GM18508 (cell line): ENCODE measurements around the gene KCNMB1.

ENCODE experiments used
- ATAC-seq: cut with Tn5 transposase; IDR thresholded peaks from one replicate; pipeline ENCODE4 v1.9.1; 2021; ENCODE audit warnings: moderate number of reproducible peaks; ENCODE audit not compliant: insufficient read depth, unreplicated experiment

Gene KCNMB1, protein sequence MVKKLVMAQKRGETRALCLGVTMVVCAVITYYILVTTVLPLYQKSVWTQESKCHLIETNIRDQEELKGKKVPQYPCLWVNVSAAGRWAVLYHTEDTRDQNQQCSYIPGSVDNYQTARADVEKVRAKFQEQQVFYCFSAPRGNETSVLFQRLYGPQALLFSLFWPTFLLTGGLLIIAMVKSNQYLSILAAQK

DNA sequence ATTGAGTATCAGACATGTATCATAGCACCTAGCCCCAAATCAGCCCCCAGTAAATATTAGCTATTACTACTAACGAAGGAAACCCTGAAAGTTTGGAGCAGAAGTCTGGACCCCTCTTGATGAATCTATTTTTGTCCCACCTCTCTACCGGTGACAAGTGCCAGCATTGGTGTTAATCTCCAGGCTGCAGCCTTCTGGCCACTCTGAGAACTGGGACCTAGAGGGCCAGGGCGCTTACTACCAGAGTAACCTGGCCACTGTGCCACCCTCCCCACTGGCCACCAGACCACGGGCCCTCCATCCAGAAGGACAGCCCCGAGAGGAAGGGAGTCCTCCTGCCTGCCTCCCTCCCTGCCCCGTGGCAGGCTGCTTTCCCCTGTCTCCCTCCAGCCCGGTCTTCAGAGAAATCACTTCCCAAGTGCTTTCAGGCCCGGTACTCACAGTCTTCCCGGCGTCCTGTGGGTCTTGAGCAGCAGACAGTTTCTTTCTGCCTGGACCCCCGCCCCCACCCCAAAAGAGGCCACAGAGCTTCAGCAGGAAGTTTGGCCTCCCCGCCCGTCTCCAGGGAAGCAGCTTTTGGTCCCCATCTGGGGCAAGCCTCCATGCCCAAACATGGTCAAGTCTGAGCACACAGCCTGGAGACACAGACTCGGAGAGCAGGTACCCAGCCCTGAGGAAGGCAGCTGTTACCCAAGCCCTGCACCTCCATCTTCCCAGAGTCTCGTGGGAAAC is at the start of gene KCNMB1:
Gene KCNMB1, minus strand, starts transcription at position 550 of the 732 bp plus-strand sequence. CDS start 3,920 bp downstream, outside the sequence.
- ATAC-seq: no peak

DNA sequence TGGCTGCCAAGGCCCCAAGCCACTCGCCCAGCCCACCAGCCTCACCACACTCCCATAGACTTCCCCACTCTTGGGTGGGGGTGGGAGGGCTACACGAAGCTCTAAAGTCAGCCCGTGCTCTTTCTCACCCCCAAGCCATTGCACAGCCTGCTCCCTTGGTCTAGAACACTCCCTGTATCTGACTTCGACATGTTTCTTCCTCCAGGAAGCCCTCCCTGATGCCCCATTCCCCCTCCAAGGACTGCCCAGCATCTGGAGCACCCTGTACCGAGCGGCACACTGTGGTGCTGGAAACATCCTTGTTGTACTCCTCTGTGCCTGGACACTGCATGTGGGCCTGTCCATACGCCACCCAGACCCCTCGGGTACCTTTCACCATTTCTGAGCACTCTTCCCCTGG is 49.4 kb upstream of the KCNMB1 start:
- no peak for ATAC-seq

DNA sequence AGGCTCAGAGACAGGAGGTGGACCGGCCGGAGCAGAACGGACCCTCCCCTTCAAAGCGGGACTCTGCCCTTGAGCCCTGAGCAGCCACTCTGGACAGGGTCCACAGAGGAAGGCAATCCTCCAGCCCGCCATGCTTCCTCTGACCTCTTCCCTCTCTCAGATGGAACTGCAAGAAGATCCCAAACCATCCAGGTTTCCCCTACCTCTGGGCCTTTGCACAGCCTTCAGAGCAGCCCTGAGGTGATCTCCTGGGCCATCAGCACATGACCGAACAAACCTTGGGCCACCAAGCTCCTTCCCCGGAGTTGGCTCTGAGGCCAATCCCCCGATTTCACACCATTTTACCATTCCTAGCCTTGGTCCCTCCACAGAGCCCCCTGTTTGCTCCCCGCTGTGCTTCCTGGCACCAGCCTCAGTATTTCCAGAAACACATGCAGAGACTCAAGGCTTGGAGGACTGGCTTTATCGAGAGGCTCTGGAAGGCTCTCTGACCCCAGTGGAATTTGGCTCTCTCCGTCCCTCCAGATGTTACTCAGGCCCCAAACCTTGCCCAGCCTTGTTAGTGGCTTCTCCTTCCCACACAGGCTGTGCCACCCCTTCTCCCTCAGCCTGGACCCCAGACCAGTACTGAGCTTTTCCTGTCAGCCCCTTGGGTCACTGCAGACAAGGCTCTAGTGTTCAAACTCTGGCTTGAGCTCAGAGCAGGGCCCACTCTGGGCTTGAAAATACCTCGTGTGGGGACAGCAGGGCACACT is 48.6 kb upstream of the KCNMB1 start:
- ATAC-seq: no peak

DNA sequence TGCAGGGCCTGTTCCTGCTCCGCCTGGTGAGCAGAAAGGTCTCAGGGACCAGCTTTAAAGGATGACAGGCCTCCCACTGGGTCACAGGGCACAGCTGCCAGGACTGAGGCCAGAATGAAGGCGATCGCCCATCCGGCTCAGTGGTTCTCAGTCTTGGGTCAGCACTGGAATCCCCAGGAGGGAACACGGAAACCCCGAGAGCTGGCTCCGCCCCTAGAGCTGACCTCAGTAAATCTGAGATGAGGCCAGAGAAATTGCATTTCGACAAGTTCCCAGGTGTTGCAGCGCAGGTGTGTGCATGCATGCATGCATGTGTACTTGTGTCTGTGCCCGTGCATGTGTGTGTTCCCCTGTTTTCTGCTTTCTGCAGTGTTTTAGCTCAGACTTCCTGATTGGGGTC is 47.2 kb upstream of the KCNMB1 start:
- no peak for ATAC-seq

DNA sequence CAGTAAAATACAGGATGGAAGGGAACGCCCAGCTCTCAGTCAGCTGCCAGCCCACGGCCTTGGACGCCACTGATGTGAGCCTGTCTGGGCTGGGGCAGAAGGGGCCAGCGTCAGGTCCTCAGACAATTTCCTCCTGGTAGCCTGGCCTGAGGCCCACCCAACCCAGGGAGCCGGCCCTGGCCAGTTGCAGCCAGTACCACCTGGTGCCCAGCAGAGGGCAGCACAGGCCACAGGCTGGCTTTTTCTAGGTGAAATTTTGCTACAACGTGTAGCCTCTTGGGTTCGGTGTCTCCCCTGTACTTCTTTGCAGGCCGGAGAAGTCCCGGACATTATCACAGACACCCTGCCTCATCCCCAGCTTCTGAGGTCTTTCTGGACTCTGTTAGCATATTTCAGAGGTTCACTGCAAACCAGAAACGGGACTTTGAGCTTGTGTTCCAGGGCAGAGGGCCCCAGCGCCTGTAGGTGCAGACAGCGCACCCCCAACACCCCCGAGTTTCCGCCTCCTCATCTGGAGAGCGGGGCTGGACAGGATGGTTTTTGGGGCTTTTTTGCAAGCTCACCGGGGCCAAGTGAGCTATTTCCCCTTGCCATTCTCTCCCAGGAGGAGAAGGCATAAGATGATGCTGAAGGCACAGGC is 45.9 kb upstream of the KCNMB1 start:
- no peak for ATAC-seq

DNA sequence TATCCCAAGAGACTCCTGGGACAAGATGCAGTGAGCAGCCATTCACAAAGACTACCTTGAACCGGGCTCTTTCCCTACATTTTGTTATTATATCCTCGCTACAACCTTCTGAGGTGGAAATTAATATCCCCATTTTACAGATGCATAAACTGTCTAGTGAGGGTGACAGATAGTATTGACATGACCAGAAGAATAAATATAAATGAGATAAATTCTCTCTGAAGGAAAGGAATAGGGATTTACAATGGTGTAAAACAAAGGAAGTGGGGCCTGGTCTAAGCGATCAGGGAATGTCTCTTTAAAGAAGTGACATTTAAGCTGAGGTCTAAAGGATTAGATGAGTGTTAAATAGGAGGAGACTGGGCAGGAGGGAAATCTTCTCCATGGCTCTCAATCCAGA is 43.5 kb upstream of the KCNMB1 start:
- no peak for ATAC-seq

DNA sequence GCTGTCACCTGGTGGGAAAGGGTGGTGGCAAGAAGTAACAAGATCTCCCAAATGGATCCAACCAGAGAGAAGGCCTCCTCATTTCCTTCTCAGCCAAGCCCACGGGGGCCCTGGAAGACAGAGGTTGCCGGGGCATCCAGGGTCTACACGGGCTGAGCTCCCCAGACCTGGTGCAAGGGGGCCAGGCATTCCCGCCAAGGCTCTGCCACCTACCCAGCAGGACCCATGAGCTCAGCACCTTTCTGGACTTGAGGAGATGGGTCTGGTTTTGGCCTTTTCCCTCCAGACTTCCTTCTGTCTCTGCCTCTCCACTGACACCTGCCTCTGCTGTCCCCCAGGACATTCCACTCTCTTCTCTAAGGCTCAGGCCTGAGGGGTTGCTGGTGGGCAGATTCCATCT is 42.4 kb upstream of the KCNMB1 start:
- no peak for ATAC-seq

DNA sequence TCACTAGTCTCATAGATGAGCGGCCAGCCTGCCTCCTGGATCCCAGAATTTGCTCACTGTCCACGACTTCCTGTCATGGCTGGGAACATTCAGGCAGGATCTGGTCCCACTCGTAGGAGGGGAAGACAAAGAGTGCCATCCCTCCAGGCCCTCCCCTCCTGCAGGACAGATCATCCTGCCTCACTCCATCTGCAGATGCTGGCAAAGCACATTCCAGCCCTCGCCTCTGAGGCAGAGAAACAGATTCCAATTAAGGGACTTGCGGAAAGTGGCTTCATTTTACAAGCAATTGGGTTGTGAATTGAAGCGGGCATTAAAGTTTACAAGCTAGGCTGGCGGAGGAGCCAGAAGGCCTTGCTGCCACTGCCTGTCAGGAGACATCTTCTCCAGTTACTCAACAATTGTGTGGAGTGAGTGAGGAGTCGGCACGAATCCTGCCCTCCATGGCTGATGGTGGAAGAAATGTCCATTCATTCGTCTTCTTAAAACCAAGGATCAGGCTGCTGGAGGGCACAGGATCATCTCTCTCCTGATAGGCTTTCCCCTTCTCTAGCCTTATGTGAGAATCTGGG is 41.8 kb upstream of the KCNMB1 start:
- no peak for ATAC-seq

DNA sequence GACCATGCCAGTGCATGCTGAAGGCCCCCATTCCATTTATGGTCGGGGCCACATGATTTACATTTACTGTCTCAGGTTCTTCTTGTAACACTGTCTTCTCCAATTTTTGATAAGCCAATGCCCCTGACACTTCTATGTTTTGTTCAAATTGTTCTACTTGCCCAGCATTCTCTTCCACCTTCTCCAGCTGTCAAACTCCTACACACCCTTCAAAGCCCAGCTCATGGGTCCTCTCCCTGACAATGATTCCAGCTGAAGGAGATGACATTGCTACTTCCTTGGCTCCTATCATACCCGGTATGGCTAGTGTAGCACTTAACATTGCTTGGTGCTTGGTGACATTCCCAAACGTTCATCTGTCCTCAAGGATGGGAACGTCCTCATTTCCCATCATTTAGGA is 41.1 kb upstream of the KCNMB1 start:
- ATAC-seq: no peak

DNA sequence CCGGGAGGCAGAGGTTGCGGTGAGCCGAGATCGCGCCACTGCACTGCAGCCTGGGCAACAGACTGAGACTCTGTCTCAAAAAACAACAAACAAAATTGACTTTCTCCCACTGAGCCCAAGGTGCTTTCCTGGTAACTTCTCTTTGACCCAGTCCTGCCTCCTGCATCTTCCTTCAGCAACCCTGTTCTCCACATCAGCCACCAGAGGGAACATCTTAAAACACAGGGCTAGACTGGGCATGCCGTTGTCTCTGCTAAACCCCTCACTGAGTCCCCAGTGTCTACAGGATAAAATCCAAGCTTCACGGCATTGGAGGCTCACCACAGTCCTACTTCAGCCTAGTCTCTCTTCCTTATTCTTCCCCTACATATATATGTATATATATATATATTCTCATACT is 39.8 kb upstream of the KCNMB1 start:
- no peak for ATAC-seq

DNA sequence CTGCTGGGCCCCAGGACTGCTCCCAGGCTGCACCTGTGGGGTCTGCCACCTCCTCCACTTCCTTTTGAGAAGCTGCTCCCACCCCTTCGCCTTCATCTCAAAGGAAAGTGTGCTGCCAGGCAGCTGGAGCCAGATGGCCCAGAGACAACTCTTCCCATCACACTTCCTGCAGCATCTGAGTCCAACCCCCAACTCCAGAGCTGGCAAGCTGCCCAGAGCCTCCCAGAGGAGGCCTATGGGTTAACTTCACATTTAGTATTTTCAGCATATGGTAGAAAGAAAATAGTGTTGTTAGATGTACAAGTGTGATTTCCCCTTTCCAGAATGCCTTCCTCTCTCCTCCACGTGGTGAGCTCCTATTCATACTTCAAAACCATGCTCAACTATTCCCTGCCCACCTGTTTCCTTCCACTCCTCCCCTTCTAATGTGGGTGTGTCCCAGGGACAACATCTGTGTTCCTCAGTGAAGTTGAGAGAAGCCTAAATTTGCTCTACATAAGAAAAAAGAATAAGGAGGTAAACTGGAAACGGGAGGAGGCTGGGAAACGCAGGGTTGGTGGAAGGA is 38.6 kb upstream of the KCNMB1 start:
- ATAC-seq: no peak

DNA sequence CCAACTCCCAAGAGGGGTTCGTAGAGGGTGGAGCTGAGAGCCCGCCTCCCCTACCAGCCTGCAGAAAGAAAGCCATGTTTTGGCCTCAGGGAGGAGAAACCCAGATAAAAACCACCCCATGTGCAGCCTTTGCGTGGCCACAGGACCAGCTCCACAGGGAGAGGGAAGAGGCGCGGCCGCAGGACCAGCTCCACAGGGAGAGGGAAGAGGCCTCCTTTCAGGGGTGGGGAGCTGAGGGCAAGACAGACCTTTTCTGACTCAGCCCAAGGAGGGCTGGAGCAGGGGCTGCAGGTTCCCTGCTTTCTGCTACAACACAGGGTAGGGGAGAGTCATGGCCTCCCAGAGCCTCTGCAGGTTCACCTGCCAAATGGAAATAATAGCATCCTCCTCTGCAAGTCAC is 37.6 kb upstream of the KCNMB1 start:
- no peak for ATAC-seq

DNA sequence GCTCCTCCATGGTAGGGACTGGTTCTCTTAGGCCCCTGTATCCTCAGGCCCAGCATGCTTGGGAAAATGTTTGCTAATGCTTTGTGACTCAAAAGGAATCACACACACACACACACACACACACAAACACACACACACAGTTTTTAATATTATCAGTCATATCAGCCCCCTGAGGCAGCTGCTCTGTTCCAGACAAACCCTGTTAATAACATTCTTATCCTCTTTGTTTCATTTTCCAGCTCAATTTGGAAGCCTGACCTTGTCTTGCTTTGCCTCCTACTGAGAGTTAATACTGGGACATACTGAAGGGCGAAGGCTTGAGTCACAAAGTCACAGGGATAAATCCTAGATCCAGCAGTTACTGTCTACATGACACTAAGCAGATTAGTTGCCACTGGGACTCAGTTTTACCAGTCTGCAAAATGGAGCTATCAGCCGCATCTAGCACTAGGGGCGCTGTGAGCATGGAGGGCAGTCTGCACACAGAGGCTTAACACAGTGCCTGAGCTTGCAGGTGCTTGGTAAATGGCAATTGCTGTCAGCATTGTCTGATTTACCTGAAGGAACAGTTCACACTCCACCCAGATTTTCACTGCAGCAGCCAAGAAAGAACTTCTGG is 37.1 kb upstream of the KCNMB1 start:
- ATAC-seq: no peak

DNA sequence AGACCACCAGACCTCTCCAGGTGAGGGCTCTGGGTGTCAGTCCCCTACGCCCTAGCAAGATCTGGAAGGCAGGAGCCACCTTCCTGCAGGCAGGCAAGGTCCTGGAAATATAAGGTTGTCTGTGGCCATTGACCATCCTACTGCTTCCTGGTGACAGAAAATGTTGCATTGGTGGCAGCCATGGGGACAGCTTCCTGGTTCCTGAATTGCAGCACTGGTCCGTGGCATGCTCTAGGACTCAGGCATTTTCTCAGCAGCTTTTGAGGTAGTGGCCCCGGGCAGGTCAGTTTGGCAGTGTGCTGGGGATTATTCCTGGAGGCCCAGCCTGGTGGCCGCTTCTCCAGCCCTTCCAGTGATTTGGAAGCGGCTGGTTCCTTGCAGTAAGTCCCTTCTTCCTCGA is 36.6 kb upstream of the KCNMB1 start:
- no peak for ATAC-seq

DNA sequence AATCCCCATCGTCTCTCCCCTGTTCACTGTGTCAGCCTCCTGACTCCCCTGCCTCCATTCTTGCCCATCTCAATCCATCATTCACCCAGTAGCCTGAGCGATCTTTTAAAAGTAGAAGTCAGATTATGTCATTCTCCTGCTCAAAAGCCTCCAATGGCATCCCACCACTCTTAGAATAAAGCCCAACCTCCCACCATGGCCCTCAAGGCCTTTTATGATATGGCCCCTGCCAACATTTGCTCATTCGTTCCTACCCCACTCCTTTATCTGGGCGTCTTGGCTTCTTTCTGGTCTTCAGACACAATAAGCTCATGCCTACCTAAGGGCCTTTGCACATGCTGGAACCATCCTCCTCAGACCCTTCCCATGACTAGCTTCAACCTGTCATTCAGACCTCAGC is 35.5 kb upstream of the KCNMB1 start:
- no peak for ATAC-seq

DNA sequence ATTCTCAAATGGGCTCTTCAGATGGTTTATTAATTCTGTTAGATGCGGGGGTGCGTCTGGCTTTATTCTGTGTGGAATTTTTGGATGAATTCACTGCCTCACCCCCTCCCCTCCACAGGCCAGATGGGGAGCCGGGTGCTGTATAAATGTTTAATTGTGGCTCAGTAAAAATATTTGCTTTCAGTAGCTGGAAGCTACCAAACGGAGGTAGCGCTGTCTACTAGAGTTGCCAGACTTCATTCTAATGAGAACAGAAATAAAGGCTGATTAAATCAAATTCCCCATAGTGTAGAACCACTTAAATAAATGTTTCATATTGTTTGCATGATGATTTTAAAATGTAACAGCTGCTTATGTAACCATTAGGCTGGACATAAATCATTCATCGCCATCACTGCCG is 34.5 kb upstream of the KCNMB1 start:
- ATAC-seq: no peak

DNA sequence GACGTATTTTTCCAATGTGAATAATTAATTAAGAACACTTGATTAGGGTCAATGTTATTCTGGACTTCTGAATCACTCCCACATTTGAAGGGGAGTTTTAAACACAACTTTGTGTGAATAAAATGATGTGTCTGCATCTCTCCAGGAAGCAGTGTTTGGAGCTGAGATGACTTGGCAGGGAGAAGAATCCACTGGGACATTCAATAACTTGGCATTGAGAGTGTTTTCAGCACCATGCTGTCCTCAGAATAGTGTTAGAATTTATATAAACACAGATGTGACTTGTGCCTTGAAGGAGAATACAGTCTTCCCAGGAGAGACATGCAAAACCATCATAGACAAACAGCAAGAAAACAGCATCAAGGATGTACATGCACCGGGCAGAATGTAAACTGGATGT is 32.7 kb upstream of the KCNMB1 start:
- no peak for ATAC-seq

DNA sequence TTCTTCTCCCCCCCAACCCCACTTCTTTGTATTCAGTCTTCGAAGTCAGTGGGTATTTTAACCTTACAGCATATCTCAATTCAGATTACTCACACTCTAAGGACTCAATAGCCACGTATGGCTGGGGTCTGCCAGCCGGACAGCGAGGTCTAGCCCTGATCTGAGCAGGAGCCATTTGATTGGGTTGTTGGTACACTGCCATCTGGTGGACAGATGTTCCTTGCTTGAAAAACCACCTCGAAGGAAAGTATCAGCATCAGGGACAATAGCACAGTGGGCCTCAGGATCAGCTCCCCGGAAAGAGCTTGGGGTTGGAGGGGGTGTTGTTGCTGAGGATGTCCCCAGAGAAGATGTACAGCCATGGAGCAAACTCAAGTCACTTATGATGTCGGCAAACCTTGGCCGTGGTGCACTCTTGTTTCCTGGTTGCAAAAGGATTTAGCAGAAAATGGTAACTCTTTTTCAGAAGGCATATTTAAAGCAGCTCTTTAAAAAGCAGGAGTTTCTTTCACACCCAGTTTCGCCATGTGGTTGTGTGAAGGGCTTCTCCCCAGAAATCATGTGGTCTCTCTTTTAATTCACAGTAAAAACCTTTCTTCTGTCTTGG is 31.7 kb upstream of the KCNMB1 start:
- ATAC-seq: no peak

DNA sequence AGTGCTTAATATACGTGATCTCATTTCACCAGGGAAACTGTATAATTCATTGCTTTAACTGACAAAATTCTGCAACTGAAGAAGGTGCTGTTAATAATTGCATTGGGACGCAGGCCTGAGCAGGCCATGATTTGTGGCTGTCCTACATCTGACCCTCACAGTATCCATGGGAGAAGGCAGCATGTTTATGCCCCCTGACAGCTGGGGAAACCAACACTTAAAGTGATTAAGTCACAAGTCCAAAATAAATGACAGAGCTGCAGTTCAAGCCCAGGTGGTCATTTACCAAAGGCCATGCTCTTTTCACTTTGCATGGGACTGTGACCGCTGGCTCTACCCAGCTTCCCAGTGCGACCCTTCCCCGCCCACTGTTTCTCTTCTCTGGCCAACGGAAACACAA is 30.5 kb upstream of the KCNMB1 start:
- ATAC-seq: no peak

DNA sequence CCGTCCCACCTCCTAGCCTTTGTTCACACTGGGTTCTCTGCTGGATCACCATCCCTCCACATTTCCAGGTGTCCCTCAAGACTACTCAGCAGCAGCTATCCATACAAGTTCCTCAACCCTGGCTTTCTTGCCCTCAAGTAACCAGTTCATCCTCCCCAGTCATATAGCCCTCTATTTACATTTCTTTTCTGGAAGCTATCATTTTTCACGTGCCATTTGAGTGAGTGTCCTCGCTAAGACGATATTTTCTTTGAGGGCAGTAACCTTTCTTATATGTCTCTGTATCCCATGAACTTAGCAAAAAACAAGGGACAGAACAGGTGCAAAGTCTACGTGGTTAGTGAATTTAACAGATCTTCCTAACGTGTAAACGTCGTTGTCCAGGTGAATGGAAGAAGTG is 29.6 kb upstream of the KCNMB1 start:
- ATAC-seq: no peak
